Measurements from ENCODE around the gene SSBP3. TPM values are rescaled to one million over a fixed set of nuclear protein-coding genes. Genes with fewer than 3 reads are reported as not detected.
"Not testable (repeated sequence)": the region's sequence is repeated elsewhere in the genome, so short reads cannot be mapped to it uniquely, and the experiment has no call there.

SSBP3 gene
- 10 to 100 TPM; 73.8 to 83.4 TPM for total RNA-seq
- 10 to 100 TPM; 43.7 to 57.7 TPM for polyA plus RNA-seq
- long read RNA-seq, donor 1, partial matches to known transcripts: 7 of 58 reads
- long read RNA-seq, donor 1, other reads (novel, unspliced or antisense): 49 of 58 reads
- long read RNA-seq, donor 2, transcript SSBP3-203 (17 exons, 1,578 nt): major isoform, 8 of 74 reads
- long read RNA-seq, donor 2, partial matches to known transcripts: 11 of 74 reads
- long read RNA-seq, donor 2, other reads (novel, unspliced or antisense): 55 of 74 reads

DNA sequence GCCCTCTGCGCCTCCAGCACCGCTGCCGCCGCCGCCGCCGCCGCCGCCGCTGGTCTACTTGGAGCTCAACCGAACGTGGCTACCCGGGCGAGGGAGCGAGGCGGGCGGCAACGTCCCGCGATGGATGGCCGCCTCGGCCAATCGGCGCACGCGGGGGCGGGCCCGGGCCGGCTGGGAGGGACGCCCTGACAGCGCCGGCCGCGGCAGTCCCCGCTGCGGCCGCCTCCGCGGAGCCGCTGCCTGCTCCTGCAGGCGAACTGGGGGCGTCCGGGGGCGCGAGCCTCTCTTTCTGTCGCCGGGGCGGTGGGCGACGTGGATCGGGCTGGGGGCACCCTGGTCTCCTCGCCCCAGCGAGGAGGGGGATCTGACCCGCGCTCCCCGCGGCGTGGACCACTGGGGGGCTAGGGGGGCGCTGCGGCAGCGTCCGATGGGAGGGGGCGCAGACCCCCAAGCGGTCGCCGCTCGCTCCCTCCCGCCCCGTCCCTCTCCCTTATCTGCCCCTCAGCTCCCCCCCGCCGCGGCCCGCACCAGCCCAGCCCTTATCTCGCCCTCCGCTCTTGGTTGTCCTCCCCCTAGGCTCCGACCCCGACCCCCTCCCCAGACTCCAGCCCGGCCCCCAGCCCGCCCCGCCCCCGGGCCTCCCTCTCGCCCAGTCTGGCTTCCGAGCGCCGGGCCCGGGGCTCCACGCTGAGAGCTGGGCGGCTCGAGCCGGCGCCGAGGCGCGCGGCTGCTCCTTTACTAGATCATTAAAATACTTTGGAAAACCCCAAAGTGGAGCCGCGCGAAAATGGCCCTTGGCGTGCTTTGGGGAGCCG is at the start of gene SSBP3:
SSBP3 (minus strand) TSS at position 56 of the 815 bp plus-strand sequence.
- peak; percentile 95 to 97 for DNase-seq
- Histone ChIP-seq H3K9me3 (ENCODE audit: control insufficient read depth, low read length) (no peaks in the 10 kb centered on the region), H3K27me3 (ENCODE audit: control insufficient read depth in 1 of 2, insufficient read depth in 2 of 2, low read length in 1 of 2) (no peaks in the 10 kb centered on the region), H3K27ac (ENCODE audit: low read depth in 1 of 2, low read length in 2 of 2) (peak within 1 kb of the TSS in 1 of 2 donors; percentile 83), H3K4me3 (ENCODE audit: low read length in 2 of 2) (peak within 1 kb of the TSS; percentile 97 to 98), H3K4me1 (ENCODE audit: control insufficient read depth in 1 of 2, insufficient read depth in 2 of 2, low read length in 2 of 2) (peaks cover 3 to 5% of the 10 kb centered on the region in 2 donors), H3K36me3 (ENCODE audit: control insufficient read depth in 1 of 2, insufficient read depth in 2 of 2, low read length in 1 of 2) (no peaks in the 10 kb centered on the region)
- peak; percentile 93 for ATAC-seq (ENCODE audit: low FRiP score)
- 1% methylated on average over 49 to 100 of the region's 100 CpGs for WGBS, 2 donors
- intact Hi-C loops (cut with DNase I): loop anchor here (1.0 to 5.0 kb wide), 4 partner anchors 82 to 284 kb away; no protein-coding TSS in a partner anchor

DNA sequence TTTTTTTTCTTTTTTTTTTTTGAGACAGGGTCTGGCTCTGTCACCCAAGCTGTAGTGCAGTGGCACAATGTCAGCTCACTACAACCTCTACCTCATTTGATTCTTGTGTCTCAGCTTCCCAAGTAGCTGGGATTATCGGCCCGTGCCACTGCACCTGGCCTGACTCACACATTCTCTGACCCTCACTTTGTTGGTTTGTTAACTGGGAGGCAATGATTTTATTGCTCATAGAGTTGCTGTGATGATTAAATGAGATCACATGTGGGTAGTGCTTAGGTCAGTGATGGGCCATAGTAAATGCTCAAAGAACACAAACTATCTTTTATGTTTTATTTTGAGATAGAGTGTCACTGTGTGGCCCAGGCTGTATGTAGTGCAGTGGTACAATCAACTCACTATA is 47.3 kb upstream of the SSBP3 start:
- Histone ChIP-seq H3K27me3 (ENCODE audit: control insufficient read depth in 1 of 2, insufficient read depth in 2 of 2, low read length in 1 of 2) (no peaks in the 10 kb centered on the region), H3K9me3 (ENCODE audit: control insufficient read depth, low read length) (peaks cover 3% of the 10 kb centered on the region), H3K27ac (ENCODE audit: low read depth in 1 of 2, low read length in 2 of 2) (no peak overlapping the region), H3K4me1 (ENCODE audit: control insufficient read depth in 1 of 2, insufficient read depth in 2 of 2, low read length in 2 of 2) (no peaks in the 10 kb centered on the region), H3K4me3 (ENCODE audit: low read length in 2 of 2) (no peak overlapping the region), H3K36me3 (ENCODE audit: control insufficient read depth in 1 of 2, insufficient read depth in 2 of 2, low read length in 1 of 2) (no peaks in the 10 kb centered on the region)
- 84 to 95% methylated on average over 2 of the region's 2 CpGs for WGBS, 2 donors
- no peak for DNase-seq
- no peak for ATAC-seq (ENCODE audit: low FRiP score)
- intact Hi-C loops (cut with DNase I): no loop called here

DNA sequence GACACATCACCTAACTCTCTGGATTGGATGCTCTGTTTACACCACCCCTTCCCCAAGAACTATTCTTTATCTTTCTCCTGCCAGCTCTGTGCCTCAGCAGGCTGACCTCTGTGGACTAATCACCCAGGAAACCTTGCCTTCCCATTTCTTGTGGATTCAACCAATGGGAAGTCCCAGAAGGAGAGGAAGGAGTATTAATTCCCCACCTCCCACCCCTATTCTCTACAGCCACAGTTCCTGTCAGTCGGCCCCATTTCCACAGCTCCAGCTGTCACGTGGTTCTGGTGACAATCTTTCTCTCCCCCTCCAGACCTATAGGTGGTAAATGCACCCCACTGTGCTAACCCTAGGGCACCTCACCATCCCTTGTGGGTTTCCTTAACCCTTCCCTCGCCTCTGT is 46.8 kb upstream of the SSBP3 start:
- 81 to 87% methylated on average over 3 of the region's 3 CpGs for WGBS, 2 donors
- no peak overlapping the region for H3K4me3 ChIP-seq (ENCODE audit: low read length in 2 of 2)
- H3K27me3 ChIP-seq (ENCODE audit: control insufficient read depth in 1 of 2, insufficient read depth in 2 of 2, low read length in 1 of 2): no peaks in the 10 kb centered on the region
- no peak overlapping the region for H3K27ac ChIP-seq (ENCODE audit: low read depth in 1 of 2, low read length in 2 of 2)
- no peak for ATAC-seq (ENCODE audit: low FRiP score)
- DNase-seq: peak in 1 of 2 donors; percentile 15
- H3K36me3 ChIP-seq (ENCODE audit: control insufficient read depth in 1 of 2, insufficient read depth in 2 of 2, low read length in 1 of 2): no peaks in the 10 kb centered on the region
- peaks cover 3% of the 10 kb centered on the region for H3K9me3 ChIP-seq (ENCODE audit: control insufficient read depth, low read length)
- intact Hi-C loops (cut with DNase I): no loop called here
- H3K4me1 ChIP-seq (ENCODE audit: control insufficient read depth in 1 of 2, insufficient read depth in 2 of 2, low read length in 2 of 2): no peaks in the 10 kb centered on the region

DNA sequence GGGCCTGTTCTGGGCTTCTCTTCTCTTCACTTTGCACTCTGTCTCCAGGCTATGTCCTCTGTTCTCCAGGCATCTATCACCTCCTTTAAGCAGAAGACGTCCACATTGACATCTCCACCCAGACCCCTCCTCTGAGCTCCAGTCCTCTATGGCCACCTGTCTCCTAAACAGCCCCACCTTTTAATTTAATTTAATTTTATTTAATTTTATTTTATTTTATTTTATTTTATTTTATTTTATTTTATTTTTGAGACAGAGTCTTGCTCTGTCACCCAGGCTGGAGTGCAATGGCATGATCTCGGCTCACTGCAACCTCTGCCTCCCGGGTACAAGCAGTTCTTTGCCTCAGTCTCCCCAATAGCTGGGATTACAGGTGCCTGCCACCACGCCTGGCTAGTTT is 43.2 kb upstream of the SSBP3 start:
- WGBS, 2 donors: 92% methylated on average over 4 of the region's 4 CpGs
- H3K4me3 ChIP-seq (ENCODE audit: low read length in 2 of 2); H3K27ac ChIP-seq (ENCODE audit: low read depth in 1 of 2, low read length in 2 of 2); H3K4me1 ChIP-seq (ENCODE audit: control insufficient read depth in 1 of 2, insufficient read depth in 2 of 2, low read length in 2 of 2); H3K36me3 ChIP-seq (ENCODE audit: control insufficient read depth in 1 of 2, insufficient read depth in 2 of 2, low read length in 1 of 2); H3K27me3 ChIP-seq (ENCODE audit: control insufficient read depth in 1 of 2, insufficient read depth in 2 of 2, low read length in 1 of 2); H3K9me3 ChIP-seq (ENCODE audit: control insufficient read depth, low read length); intact Hi-C loops (cut with DNase I); ATAC-seq (ENCODE audit: low FRiP score): not testable (repeated sequence)
- peak in 1 of 2 donors; percentile 1 for DNase-seq

DNA sequence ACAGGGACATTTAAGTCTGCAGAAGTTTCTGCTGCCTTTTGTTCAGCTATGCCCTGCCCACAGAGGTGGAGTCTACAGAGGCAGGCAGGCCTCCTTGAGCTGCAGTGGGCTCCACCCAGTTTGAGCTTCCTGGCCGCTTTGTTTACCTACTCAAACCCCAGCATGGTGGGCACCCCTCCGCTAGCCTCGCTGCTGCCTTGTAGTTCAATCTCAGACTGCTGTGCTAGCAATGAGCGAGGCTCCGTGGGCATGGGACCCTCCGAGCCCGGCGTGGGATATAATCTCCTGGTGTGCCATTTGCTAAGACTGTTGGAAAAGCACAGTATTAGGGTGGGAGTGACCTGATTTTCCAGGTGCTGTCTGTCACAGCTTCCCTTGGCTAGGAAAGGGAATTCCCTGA is 42.6 kb upstream of the SSBP3 start:
- H3K27me3 ChIP-seq (ENCODE audit: control insufficient read depth in 1 of 2, insufficient read depth in 2 of 2, low read length in 1 of 2); ATAC-seq (ENCODE audit: low FRiP score); H3K27ac ChIP-seq (ENCODE audit: low read depth in 1 of 2, low read length in 2 of 2); H3K36me3 ChIP-seq (ENCODE audit: control insufficient read depth in 1 of 2, insufficient read depth in 2 of 2, low read length in 1 of 2); H3K4me1 ChIP-seq (ENCODE audit: control insufficient read depth in 1 of 2, insufficient read depth in 2 of 2, low read length in 2 of 2); intact Hi-C loops (cut with DNase I); H3K9me3 ChIP-seq (ENCODE audit: control insufficient read depth, low read length); H3K4me3 ChIP-seq (ENCODE audit: low read length in 2 of 2): not testable (repeated sequence)
- WGBS, 2 donors: 79 to 98% methylated on average over 8 of the region's 8 CpGs
- DNase-seq: peak in 1 of 2 donors; percentile 35

DNA sequence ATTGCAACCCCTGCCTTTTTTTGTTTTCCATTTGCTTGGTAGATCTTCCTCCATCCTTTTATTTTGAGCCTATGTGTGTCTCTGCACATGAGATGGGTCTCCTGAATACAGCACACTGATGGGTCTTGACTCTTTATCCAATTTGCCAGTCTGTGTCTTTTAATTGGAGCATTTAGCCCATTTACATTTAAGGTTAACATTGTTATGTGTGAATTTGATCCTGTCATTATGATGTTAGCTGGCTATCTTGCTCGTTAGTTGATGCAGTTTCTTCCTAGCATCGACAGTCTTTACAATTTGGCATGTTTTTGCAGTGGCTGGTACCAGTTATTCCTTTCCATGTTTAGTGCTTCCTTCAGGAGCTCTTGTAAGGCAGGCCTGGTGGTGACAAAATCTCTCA is 40.9 kb upstream of the SSBP3 start:
- H3K36me3 ChIP-seq (ENCODE audit: control insufficient read depth in 1 of 2, insufficient read depth in 2 of 2, low read length in 1 of 2); H3K27me3 ChIP-seq (ENCODE audit: control insufficient read depth in 1 of 2, insufficient read depth in 2 of 2, low read length in 1 of 2); H3K27ac ChIP-seq (ENCODE audit: low read depth in 1 of 2, low read length in 2 of 2); intact Hi-C loops (cut with DNase I); H3K4me1 ChIP-seq (ENCODE audit: control insufficient read depth in 1 of 2, insufficient read depth in 2 of 2, low read length in 2 of 2); H3K4me3 ChIP-seq (ENCODE audit: low read length in 2 of 2); DNase-seq; ATAC-seq (ENCODE audit: low FRiP score); H3K9me3 ChIP-seq (ENCODE audit: control insufficient read depth, low read length): not testable (repeated sequence)
- WGBS, 2 donors: 79 to 92% methylated on average over 2 of the region's 2 CpGs

DNA sequence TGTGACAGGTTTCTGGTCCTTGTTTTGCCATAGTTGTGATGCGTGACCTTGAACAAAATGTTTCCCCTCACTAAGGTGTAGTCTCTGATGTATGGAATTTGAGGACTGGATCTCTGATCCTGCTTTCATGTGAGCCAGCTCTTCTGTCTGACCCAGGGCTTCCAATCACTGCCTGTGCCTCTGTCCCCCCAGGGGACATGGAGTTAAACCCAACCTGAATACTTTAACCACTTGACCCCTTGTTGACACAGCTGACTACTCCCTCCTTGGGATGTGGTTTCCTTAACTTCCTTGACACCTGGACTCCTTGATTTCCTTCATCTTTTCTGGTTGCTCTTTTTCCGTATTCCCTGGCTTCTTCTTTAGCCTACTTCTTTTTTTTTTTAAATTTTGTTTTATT is 36.0 kb upstream of the SSBP3 start:
- Histone ChIP-seq H3K27me3 (ENCODE audit: control insufficient read depth in 1 of 2, insufficient read depth in 2 of 2, low read length in 1 of 2) (no peaks in the 10 kb centered on the region), H3K4me1 (ENCODE audit: control insufficient read depth in 1 of 2, insufficient read depth in 2 of 2, low read length in 2 of 2) (no peaks in the 10 kb centered on the region), H3K36me3 (ENCODE audit: control insufficient read depth in 1 of 2, insufficient read depth in 2 of 2, low read length in 1 of 2) (no peaks in the 10 kb centered on the region), H3K4me3 (ENCODE audit: low read length in 2 of 2) (no peak overlapping the region), H3K9me3 (ENCODE audit: control insufficient read depth, low read length) (no peaks in the 10 kb centered on the region), H3K27ac (ENCODE audit: low read depth in 1 of 2, low read length in 2 of 2) (no peak overlapping the region)
- DNase-seq (no peak), ATAC-seq (ENCODE audit: low FRiP score) (no peak)
- 94 to 96% methylated on average over 2 of the region's 2 CpGs for WGBS, 2 donors
- intact Hi-C loops (cut with DNase I): no loop called here

DNA sequence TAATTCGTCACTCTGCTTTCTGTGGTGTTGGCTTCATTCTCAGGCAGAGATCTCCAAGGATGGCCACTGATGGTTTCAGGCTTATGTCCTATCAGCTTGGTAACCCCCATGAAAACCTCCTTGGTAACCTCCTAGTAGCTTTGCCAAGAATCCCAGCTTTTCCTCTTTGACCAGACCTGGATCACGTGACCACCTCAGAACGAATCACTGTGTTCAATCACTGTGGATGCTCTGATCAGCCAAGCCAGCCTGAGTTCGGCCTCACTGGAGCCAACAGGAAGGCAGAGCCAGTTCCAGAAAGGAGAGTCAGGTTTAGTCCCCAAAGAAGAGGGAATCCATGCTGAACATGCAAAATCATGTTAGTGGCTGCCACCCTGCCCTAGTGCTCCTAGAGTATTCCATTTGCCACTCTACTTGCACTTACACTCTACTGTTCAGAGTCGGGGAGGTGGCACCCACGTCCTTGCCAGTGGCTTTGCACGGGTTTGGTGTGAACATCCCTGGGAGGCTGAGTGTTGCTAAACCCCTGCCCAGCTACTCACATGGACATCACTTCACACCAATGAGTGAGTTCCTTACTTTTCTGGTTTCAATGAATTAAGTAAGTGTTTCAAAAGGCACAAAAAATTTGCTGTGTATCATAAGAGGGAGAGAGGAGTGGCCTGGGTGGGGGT is 33.5 kb upstream of the SSBP3 start:
- intact Hi-C loops (cut with DNase I): no loop called here
- 68 to 69% methylated on average over 7 of the region's 7 CpGs for WGBS, 2 donors
- Histone ChIP-seq H3K9me3 (ENCODE audit: control insufficient read depth, low read length) (no peaks in the 10 kb centered on the region), H3K27me3 (ENCODE audit: control insufficient read depth in 1 of 2, insufficient read depth in 2 of 2, low read length in 1 of 2) (no peaks in the 10 kb centered on the region), H3K27ac (ENCODE audit: low read depth in 1 of 2, low read length in 2 of 2) (no peak overlapping the region), H3K4me3 (ENCODE audit: low read length in 2 of 2) (no peak overlapping the region), H3K36me3 (ENCODE audit: control insufficient read depth in 1 of 2, insufficient read depth in 2 of 2, low read length in 1 of 2) (no peaks in the 10 kb centered on the region), H3K4me1 (ENCODE audit: control insufficient read depth in 1 of 2, insufficient read depth in 2 of 2, low read length in 2 of 2) (no peaks in the 10 kb centered on the region)
- no peak for ATAC-seq (ENCODE audit: low FRiP score)
- DNase-seq: peak in 1 of 2 donors; percentile 38

Data from aorta (tissue), 5 donors.